ENCODE results near the gene VAC14.

VAC14 gene

DNA sequence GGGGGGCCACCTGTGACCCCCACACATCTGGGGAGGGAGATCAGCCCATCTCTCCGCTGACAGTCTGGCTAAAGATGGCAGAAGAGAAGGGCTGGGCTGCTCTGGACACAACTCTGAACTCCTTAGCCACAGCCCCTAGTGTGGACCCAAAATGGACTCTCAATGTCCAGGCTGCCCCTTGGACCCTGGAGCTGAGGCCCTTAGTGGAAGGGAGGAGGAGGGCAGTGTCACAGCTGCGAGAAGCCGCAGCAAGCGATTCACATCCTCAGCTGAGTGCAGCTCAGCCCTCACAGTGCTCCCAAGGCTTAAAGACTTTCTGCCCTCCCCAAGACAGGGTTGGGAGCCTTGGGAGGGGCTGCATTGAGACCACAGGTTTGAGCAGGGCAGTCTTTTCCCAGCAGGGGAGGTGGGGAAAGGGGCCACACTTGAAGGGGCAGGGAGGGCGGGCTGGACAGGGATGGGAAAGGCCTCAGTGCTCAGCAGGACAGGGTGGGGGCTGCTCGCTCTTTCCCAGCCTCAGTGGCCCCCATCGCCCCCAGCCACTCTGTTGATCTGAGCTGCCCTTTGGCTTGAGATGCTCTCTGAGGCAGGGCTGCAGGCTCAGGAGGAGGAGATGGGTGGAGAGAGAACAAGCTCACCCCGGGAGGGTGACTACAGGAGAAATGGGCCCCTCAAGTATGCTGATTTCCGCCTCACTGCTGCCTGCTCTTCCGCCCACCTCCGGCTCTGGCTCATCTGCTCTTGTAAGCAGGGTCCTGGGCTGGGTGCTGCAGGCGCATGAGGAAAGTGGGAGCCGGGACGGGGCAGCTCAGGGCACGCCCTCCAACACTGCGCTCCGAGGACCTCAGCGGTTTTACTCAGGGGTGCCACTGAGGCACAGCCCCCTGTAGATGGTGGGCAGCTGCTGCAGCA, 64.2 kb downstream of the VAC14 start:
- no peak overlapping the region for H3K4me3 ChIP-seq (ENCODE audit: low read depth, low read length)
- TF ChIP-seq, protein P1, sequence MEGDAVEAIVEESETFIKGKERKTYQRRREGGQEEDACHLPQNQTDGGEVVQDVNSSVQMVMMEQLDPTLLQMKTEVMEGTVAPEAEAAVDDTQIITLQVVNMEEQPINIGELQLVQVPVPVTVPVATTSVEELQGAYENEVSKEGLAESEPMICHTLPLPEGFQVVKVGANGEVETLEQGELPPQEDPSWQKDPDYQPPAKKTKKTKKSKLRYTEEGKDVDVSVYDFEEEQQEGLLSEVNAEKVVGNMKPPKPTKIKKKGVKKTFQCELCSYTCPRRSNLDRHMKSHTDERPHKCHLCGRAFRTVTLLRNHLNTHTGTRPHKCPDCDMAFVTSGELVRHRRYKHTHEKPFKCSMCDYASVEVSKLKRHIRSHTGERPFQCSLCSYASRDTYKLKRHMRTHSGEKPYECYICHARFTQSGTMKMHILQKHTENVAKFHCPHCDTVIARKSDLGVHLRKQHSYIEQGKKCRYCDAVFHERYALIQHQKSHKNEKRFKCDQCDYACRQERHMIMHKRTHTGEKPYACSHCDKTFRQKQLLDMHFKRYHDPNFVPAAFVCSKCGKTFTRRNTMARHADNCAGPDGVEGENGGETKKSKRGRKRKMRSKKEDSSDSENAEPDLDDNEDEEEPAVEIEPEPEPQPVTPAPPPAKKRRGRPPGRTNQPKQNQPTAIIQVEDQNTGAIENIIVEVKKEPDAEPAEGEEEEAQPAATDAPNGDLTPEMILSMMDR (IDR thresholded peaks at IDR 0.05; ENCODE audit: low read depth, low read length): no peak

DNA sequence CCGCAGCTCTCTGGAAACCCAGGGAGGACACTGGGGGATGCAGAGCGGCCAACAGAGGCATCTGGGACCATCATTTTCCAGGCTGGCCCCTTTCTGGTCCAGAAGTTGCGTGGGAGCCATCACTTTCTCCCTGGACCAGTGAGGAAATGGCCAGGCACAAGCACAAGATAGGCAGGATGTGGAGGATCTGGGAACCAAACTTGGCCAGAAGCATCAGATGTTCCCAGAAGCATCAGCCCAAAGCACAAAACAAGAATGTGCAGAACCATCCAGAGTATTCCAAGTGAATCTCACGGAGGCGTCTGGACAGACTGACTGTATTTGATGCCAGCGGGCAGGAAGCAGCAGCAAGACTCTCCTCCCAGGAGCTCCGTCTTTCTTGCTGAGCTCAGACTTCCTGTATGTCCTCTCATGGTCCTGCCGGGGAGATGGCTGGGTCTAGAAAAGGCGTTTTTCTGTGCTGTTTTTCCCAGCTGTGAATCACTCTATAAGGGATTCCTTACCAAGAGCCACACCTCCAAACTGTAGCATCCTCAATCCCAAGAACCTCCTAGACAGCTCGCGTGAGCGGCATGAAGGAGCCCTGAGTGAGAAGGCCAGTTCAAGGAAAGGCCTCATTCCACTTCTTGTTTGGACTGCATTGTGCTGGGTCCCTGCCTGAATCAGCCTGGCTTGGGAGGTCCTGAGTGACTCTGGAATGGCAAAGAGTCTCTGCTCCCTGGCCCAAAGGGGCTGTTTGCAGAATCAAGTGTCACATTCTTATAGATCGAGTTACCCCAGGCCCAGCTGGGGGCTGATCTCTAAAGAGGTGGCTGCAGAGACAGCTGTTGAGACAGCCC, 65.6 kb downstream of the VAC14 start:
- TF ChIP-seq, protein P1 (IDR thresholded peaks at IDR 0.05; ENCODE audit: low read depth, low read length): no peak
- no peak overlapping the region for H3K4me3 ChIP-seq (ENCODE audit: low read depth, low read length)

DNA sequence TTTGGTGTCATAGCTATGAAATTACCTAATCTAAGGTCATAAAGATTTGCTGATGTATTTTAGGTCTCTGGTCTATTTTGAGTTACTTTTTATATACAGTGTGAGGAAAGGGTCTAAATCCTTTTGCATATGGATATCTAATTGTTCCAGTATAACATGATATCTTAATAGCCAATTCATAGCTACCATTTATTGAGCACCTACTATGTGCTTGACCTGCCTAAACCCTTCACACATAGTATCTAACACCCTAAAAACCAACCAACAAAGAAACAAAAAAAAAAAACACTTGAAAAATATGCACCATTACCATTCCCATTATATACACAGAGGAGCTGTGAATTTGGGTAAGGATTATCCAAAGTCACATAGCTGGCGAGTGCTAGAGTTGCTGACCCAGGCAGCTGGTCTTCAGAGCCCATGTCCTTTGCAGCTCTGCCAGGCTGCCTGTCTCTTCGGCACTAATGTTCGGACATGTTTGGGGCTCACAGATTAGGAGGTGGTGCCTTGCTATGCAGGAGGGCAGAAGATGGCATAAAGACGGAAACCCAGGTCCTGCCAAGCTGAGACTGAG, 66.3 kb downstream of the VAC14 start:
- H3K4me3 ChIP-seq (ENCODE audit: low read depth, low read length): no peak overlapping the region
- TF ChIP-seq, protein P1 (IDR thresholded peaks at IDR 0.05; ENCODE audit: low read depth, low read length): no peak

DNA sequence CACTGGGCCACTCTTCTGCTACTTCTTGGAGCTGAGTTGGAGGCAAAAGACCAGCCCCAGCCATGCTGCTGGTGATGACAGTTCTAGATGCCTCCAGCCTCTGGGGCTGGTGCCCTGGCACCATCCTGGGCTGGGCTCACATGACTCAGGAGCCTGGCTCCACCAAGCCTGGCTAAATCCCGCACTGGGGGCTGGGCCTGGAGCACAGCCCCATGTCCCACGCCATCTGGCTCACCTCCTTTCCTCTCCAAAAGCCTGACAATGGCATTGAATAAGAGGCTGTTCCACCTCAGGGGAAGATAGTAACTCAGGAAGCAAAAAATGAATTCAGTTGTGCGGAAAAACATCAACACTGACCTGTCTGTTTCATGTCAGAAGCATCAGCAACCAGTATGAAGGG, 70.0 kb downstream of the VAC14 start:
- TF ChIP-seq, protein P1 (IDR thresholded peaks at IDR 0.05; ENCODE audit: low read depth, low read length): no peak

DNA sequence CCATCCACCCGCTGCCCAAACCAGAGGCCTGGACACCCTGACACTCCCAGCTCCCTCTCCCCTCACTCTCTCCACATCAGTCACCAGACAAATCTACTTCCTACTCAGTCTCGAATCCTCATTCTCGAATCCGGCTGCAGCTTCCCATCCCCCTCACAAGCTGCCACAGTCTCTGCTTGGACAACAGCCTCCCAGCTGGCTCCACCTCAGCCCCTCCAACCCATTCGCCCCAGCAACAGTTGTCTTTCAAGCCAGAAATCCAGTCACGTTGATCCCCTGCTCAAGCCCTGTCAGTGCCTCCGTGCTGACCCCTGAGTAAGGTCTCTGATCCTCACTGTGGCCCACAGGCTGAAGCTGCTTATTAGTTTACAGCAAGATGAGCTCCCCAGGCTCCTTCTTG, 70.9 kb downstream of the VAC14 start:
- TF ChIP-seq, protein P1 (IDR thresholded peaks at IDR 0.05; ENCODE audit: low read depth, low read length): no peak
- H3K4me3 ChIP-seq (ENCODE audit: low read depth, low read length): no peak overlapping the region

More for the DNA sequence above, 70.0 kb downstream of the VAC14 start:
- H3K4me3 ChIP-seq (ENCODE audit: low read depth, low read length): no peak overlapping the region

DNA sequence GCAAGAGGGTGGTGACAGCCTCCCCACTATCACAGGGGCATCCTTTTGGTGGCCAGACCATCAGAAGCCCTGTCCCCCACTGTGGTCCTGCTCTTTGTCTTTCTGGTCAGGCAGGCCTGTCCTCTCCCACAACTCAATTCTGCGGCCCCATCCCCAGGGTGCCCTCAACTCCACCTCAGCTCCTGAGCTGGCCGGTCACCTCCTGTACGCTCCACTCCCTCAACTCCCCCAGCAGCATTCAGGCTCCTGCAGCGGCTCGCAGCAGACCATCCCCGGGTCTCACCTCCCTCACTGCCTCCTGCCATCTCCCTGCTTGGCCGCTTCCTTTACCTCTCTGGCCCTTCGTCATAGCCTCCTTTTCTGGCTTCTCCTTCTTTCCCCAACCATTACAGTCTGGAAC, 71.7 kb downstream of the VAC14 start:
- TF ChIP-seq, protein P1 (IDR thresholded peaks at IDR 0.05; ENCODE audit: low read depth, low read length): no peak

More for the DNA sequence above, 71.7 kb downstream of the VAC14 start:
- no peak overlapping the region for H3K4me3 ChIP-seq (ENCODE audit: low read depth, low read length)
